Posterior vena cava (tissue), 2 donors: ENCODE results near the gene BCL2L2. TPM values are rescaled to one million over a fixed set of nuclear protein-coding genes. Genes with fewer than 3 reads are reported as not detected.
"Not testable (repeated sequence)": the region's sequence is repeated elsewhere in the genome, so short reads cannot be mapped to it uniquely, and the experiment has no call there.

Experiments used
- DNase-seq: peaks from one replicate; pipeline ENCODE4 v3.0.0-alpha.2; 2020; ENCODE audit warnings: low spot score
- intact Hi-C, 2 donors: fragments of 100-400 bp; cut with DNase I; formaldehyde crosslinking; loops; one replicate each; pipeline versions ENCODE4 v1.14.1 to v1.14.2; 2022 to 2023
- total RNA-seq, 2 donors: library from RNA; stranded (reverse); fragmentation: NEBNext Ultra II Directional; extraction: Animal tissue kit (Norgen Biotek cat#: 25700); gene quantifications; one replicate each; pipeline ENCODE4 v1.2.1, GENCODE V29; 2021
- donor health status: DM: yes; HTN: yes; CAD: no.
- donor health status: DM: yes; HTN: yes; CAD: no.

BCL2L2 gene
- total RNA-seq, 2 donors from 2014 or later = 65.6 to 81.7 TPM

DNA sequence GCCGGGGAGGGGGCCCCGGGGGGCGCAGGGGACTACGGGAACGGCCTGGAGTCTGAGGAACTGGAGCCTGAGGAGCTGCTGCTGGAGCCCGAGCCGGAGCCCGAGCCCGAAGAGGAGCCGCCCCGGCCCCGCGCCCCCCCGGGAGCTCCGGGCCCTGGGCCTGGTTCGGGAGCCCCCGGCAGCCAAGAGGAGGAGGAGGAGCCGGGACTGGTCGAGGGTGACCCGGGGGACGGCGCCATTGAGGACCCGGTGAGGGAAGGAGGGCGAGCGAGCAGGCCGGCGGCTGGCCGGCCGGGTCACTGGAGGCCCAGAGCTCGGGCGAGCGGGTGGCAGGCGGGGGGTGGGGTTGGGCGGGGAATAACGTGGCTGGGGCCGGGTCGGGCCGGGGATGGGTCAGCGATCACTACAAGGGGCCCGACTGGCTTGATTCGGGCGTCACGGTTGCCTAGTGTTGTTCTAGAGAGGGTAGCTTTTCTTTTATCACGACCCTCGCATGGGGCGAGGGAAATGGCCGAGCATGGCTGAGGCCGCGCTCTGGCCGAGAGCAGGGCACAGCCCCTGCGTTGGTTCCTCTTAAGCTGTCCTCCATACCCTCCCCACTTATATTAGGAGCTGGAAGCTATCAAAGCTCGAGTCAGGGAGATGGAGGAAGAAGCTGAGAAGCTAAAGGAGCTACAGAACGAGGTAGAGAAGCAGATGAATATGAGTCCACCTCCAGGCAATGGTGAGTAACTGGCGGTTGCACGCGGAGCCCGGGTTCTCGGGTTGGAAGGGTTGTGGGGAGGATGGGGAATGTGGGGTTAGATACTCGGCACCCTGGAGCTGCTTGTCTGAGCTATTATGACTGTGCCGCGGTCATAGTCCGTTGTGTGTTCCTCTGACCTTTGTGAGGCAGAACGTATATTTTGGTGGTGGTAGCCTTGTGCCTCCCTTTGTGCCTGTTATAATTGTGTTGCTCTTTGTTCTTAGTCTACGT, 15.2 kb downstream of the BCL2L2 start:
- no peak for DNase-seq
- intact Hi-C loops = loop anchor here (5.0 to 10.0 kb wide), 3 partner anchors 123 to 450 kb away; partner anchors contain the start of genes LRP10 (in 1 of the 2), THTPA (in 1 of the 2) and ZFHX2 (in 1 of the 2)

DNA sequence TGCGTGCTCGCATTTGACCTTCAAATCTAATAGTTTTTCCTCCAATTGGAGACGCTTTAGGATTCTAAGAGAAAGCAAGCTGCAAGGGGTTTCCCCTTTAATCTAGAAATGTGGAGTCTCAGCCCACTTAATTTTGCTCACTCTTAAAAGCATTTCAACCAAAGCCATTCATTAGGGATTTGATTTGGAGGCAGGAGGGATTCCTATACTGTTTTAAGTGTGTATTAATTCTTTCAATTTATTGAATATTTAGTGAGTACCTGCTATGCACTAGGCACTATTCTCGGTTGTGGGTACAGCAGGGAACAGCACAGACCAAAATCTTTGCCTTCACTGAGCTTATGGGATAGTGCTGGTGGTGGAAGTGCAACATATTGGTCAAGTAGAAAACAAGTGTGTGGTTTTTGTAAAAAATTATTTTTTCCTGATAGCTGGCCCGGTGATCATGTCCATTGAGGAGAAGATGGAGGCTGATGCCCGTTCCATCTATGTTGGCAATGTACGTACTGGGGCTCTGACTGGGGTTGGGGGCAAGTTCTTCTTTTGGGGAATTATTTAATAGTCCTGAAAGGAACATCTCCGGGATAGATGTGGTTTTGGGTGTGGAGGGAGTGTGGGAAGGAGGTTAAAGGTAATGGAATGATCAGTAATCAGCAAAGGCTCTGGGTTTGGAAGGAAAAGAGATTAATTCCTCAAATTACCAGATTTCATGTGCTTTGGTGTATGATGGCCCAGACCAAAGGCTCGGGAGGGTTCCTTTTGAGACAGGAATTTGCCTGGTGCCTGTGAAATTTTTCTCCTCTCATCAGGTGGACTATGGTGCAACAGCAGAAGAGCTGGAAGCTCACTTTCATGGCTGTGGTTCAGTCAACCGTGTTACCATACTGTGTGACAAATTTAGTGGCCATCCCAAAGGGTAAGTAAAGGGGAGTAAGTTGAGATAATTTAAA, 16.2 kb downstream of the BCL2L2 start:
- intact Hi-C loops = loop anchor here (5.0 to 10.0 kb wide), 3 partner anchors 122 to 451 kb away; partner anchors contain the start of genes LRP10 (in 1 of the 2), THTPA (in 1 of the 2) and ZFHX2 (in 1 of the 2)
- DNase-seq = no peak

DNA sequence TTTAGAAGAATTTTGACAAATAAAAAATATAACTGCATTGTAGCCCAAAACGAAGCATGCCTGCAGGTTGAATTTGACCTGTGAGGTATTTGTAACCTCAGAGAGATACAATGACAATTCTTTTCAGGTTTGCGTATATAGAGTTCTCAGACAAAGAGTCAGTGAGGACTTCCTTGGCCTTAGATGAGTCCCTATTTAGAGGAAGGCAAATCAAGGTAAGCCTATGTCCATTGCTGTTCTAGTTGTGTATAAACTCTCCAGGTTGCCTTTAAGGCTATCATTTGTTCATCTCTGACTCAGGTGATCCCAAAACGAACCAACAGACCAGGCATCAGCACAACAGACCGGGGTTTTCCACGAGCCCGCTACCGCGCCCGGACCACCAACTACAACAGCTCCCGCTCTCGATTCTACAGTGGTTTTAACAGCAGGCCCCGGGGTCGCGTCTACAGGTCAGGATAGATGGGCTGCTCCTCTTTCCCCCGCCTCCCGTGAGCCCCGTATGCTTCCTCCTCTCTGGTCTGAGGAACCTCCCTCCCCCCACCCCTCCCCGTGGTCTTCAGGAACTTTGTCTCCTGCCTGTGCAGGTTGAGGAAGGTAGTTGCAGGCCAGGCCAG, 17.3 kb downstream of the BCL2L2 start:
- intact Hi-C loops = loop anchor here (5.0 to 10.0 kb wide), 3 partner anchors 121 to 452 kb away; partner anchors contain the start of genes LRP10 (in 1 of the 2), THTPA (in 1 of the 2) and ZFHX2 (in 1 of the 2)
- no peak for DNase-seq

DNA sequence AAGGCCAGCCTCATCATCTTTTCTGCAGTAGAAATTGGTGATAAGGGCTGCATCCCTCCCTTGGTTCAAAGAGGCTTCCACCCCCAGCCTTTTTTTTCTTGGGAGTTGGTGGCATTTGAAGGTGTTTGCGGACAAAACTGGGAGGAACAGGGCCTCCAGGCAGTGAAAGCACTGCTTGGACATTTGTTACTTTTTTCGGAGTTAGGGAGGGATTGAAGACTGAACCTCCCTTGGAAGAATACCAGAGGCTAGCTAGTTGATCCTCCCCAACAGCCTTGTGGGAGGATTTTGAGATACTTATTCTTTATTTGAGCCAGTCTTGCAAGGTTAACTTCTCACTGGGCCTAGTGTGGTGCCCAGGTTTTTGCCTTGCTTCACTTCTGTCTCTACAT, 17.8 kb downstream of the BCL2L2 start:
- DNase-seq = no peak
- intact Hi-C loops = loop anchor here (5.0 to 10.0 kb wide), 3 partner anchors 120 to 452 kb away; partner anchors contain the start of genes LRP10 (in 1 of the 2), THTPA (in 1 of the 2) and ZFHX2 (in 1 of the 2)

DNA sequence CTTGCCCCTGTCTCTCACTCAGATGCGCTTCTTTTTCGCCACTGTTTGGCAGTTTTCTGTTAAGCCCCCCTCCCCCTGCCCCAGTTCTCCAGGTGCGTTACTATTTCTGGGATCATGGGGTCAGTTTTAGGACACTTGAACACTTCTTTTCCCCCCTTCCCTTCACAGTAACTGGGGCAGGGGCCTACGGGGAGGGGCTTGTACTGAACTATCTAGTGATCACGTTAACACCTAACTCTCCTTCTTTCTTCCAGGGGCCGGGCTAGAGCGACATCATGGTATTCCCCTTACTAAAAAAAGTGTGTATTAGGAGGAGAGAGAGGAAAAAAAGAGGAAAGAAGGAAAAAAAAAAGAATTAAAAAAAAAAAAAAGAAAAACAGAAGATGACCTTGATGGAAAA, 18.4 kb downstream of the BCL2L2 start:
- intact Hi-C loops = loop anchor here (5.0 to 10.0 kb wide), 3 partner anchors 120 to 453 kb away; partner anchors contain the start of genes LRP10 (in 1 of the 2), THTPA (in 1 of the 2) and ZFHX2 (in 1 of the 2)
- no peak for DNase-seq

DNA sequence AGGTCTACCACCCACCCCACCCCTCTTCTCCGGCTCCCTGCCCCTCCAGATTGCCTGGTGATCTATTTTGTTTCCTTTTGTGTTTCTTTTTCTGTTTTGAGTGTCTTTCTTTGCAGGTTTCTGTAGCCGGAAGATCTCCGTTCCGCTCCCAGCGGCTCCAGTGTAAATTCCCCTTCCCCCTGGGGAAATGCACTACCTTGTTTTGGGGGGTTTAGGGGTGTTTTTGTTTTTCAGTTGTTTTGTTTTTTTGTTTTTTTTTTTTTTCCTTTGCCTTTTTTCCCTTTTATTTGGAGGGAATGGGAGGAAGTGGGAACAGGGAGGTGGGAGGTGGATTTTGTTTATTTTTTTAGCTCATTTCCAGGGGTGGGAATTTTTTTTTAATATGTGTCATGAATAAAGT, 19.1 kb downstream of the BCL2L2 start:
- intact Hi-C loops = loop anchor here in 1 of 2 donors (10.0 kb wide), 2 partner anchors 119 to 229 kb away; partner anchors contain the start of genes THTPA and ZFHX2
- not testable (repeated sequence) for DNase-seq

DNA sequence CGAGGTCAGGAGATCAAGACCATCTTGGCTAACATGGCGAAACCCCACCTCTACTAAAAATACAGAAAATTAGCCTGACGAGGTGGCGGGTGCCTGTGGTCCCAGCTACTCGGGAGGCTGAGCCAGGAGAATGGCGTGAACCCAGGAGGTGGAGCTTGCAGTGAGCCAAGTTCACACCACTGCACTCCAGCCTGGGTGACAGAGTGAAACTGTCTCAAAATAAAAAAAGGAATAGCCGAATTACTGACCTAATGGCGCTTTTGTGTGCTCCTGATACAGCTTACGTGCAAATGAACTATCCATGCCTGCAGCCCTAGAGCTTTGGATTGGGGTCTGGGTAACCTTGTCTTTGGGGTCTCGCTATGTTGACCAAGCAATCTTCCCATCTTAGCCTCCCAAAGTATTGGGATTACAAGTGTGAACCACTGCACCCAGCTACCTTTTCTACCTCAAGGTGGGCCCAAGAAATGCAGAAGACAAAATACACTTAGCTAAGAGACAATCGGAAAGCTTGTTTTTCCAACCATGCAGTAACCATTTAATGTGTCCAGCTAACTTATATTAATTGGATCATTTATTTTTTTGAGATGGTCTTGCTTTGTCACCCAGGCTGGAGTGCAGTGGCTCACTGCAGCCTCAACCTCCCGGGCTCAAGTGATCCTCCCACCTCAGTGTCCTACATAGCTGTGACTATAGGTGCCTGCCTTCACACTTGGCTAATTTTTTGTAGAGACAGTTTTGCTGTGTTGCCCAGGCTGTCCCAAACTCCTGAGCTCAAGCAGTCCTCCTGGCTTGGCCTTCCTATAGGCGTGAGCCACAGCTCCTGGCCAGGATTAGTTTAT, 20.1 kb downstream of the BCL2L2 start:
- intact Hi-C loops = loop anchor here in 1 of 2 donors (10.0 kb wide), 2 partner anchors 118 to 228 kb away; partner anchors contain the start of genes THTPA and ZFHX2
- no peak for DNase-seq

DNA sequence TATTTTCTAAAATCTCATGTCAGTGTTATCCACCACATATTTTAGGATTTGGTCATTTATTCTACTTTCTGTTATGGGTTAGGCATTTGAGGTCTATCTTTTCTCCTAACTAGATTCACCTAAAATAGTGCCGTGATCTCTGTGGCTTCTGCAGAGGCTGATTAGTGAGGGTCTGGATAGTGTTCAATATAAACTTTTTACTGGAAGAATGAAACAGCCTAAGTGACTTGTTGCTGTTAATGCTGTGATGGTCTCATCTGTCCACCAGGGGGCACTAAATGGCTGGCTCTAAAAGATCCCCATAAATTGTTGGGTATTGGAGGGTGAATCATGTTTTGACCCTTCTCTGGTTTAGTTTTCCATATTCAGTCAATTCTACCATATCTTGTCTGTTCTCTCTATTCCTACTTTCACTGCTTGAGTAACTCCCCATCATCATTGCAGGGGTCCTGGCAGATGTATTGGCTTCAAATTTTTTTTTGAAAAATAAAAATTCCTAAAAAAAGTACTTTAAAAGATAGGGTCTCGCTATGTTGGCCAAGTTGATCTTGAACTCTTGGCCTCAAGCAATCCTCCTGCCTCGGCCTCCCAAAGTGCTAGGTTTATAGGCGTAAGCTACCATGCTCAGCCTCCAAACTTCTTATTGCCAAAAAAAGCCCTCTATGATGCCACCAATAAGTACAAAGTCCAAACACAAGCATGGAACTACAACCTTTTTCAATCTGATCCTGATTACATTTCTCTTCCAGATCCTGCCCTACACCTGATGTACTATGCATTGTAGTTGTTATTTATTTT, 21.5 kb downstream of the BCL2L2 start:
- no peak for DNase-seq
- intact Hi-C loops = loop anchor here in 1 of 2 donors (2.0 to 10.0 kb wide), 3 partner anchors 53 to 227 kb away; partner anchors contain the start of genes THTPA and ZFHX2

DNA sequence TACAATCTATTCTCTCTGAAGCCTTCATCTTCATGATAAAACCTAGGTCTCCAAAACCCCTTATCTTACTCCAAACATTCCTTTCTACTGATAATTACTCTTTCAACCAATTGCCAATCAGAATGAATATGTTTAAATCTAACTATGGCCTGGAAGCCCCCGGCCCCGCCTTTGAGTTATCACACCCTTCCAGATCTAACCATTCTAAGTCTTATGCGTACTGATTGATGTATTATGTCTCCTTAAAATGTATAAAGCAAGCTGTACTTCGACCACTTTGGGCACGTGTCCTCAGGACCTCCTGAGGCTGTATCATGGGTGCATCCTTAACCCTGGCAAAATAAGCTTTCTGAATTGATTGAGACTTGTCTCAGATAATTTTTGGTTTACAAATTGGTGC, 29.0 kb downstream of the BCL2L2 start:
- intact Hi-C loops = loop anchor here in 1 of 2 donors (10.0 kb wide), 1 partner anchor 229 kb away; the partner anchor contains the start of gene AP1G2
- DNase-seq = no peak

DNA sequence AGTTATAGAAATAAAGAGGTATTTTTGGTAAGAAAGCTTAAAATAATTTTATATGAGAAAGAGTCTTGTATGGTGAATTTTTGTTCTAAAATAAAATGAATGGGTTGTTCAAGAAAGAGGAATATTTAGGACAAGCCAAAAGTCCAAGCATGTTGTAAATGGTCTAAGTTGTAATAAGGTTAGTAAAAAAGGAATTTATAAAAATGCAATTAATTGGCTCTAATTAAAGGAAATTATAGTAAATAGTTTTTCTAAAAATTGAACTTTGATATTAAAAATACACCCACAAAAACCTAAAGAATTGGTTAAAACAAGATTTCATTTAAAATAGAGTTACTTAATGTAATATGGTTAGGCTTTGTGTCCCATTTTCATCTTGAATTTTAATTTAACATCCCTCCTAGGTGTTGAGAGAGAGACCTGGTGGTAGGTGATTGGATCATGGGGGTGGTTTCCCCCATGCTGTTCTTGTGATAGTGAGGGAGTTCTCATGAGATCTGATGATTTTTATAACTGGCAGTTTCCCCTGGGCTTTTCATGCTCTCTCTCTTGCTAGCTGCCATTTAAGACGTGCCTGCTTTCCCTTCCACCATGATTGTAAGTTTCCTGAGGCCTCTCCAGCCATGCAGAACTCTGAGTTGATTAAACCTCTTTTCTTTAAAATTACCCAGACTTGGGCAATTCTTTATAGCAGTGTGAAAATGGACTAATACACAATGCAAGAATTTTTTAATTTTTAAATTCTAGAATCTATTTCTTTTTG, 33.1 kb downstream of the BCL2L2 start:
- DNase-seq = no peak
- intact Hi-C loops = loop anchor here in 1 of 2 donors (10.0 kb wide), 1 partner anchor 225 kb away; the partner anchor contains the start of gene AP1G2

DNA sequence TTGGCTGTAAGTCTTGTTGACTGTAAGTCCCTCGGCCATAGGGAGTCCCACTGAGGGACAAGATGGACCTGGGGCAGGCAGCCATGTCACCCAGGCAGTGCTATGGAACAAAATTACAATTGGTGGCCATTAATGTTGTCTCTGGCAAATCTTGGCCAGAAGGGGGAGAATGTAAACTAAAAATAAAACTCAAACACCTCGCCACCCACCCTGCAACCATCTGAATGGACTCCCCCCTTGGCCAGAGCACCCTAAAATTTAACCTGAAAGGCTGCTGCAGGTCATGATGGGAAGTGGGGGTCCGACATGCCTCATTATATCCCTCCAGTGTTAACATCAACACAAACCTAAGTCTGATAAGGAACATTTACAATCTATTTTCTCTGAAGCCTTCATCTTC, 37.8 kb downstream of the BCL2L2 start:
- intact Hi-C loops = no loop called here

DNA sequence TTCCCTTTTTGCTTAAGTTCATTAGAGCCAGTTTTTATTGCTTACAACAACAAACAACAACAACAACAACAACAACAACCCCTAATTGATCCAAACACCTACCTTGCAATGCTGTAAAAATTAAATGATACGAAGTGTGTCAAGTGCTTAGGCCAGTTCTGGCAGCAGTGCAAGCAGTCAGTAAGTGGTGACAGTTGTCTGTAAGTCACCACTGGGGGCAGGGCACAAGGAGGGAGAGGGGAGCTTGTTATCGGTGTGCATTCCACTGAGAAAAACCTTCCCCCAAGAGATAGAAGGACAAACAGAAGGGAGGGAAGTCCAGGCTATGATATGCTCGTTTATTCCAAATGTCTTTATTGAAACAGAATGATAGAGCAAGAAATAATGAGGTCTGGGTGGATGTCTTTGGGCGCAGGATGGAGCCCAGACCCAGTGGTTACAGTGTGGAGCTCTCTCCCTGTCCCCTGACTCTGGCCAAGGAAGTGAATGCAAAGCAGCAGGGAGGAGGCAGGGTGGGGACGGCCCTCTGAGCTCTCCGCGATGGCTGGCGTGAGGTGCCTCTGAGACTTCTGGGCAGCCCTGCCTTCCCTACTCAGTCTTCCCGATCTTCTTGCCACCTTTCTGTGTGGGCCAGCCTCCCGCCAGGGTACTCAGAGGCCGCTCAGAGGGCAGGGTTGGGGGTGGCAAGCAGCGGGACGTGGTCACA, 39.5 kb downstream of the BCL2L2 start:
- no peak for DNase-seq
- intact Hi-C loops = no loop called here

More for the DNA sequence above, 37.8 kb downstream of the BCL2L2 start:
- no peak for DNase-seq

DNA sequence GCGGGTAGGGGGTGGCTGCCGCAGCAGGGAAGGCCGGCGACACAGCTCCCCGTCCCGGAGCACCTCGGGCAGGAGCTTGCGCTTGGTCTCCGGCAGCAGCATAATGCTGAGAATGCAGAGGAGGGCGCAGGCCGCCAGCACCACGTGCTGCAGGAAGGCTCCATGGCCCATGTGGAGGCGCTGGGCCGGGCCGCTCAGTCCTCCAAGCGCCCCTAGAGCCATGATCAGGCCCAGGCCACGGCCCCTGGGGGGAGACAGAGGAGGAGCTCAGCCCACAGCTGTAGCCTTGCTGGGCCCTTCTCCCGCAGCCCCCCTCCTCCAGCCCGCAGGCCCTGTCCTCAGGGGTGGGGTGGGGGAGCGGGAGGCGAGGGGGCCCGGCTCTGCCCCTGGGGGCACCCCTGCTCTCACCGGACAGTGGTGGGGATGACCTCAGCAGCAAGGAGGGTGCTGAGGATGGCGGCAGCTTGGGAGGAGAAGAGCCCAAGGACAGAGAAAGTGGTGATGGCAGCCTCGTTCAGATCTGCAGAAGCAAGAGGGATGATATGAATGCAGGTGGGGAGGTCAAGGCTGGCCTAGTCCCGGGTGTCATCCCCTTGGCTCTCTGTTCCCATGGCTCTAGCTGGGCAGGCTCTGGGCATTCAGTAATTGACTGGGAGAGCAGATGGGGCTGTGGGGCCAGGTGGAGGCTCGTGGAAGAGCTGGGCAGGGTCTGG, 40.2 kb downstream of the BCL2L2 start:
- DNase-seq = no peak
- intact Hi-C loops = no loop called here

DNA sequence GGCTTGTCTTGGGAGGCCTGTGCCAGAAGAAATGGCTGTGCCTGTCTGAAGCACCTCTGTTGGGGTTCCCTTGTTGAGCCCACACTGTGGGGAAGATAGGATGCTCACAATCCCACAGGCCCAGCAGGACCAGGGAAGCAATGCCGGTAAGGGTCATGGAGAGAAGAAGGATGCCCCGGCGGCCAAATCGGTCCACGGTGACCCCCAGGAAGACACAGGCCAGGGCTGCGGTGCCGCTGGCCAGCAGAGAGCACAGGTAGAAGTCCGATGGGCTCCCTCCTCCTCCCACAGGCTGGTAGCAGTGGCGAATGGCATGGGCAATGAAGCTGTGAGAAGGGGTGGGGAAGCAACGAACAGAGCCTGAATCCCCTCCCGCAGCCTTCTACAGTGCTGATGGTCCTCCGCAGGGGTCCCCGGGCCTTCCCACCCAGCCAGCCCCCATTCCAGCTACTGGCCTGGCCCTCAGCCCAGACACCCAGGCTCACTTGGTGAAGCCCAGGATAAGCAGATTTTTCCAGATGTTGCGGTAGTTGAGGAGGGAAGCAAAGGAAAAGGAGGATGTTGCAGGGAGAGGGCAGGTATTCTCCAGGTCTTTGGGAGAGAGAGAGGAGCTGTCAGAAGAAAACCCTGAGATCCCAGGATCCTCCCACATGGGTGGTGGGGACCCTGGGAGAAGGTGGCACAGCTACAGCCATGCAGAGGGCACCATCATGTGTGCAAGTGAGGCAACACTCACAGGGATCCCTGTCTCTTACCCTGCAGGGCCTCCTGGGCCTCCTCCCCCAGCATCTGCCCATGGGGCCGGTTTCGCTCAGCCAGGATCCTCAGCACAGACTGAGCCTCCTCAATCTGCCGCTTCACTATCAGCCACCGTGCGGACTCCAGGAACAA, 41.0 kb downstream of the BCL2L2 start:
- intact Hi-C loops = no loop called here
- no peak for DNase-seq
